GM12864 (cell line): ENCODE data around the gene MYL10.
A peak's percentile ranks its signal among the peaks of the same experiment; 100 is the strongest.

Experiments
- DNase-seq: peaks from one replicate; pipeline ENCODE4 v3.0.0-alpha.2; 2011; ENCODE audit warnings: low read depth
- H3K4me3 ChIP-seq: 2 replicates; pipeline ENCODE4 v1.5.1; 2011; ENCODE audit warnings: mild to moderate bottlenecking, low read depth, low read length, control low read depth
- CTCF ChIP-seq: IDR thresholded peaks from 2 replicates; pipeline ENCODE4 v1.5.1; 2011; ENCODE audit warnings: low read depth, mild to moderate bottlenecking, moderate library complexity, low read length, control low read depth, inconsistent platforms; ENCODE audit errors: missing control alignments

Gene MYL10

GRCh38 chr7:101673951-101674350 is 44.9 kb upstream of the MYL10 start:
- TF ChIP-seq CTCF: no peak
- no peak for DNase-seq
- no peak overlapping the region for H3K4me3 ChIP-seq

- no peak for DNase-seq
- no peak for TF ChIP-seq CTCF
- H3K4me3 ChIP-seq: no peak overlapping the region
Observed at GRCh38 chr7:101673315-101673714, 44.2 kb upstream of the MYL10 start.

- TF ChIP-seq CTCF: no peak
- no peak overlapping the region for H3K4me3 ChIP-seq
- no peak for DNase-seq
Observed at GRCh38 chr7:101671371-101672356, 42.6 kb upstream of the MYL10 start.

GRCh38 chr7:101669307-101669706 is 40.2 kb upstream of the MYL10 start:
- H3K4me3 ChIP-seq: no peak overlapping the region
- DNase-seq: no peak
- TF ChIP-seq CTCF: peak; percentile 40

GRCh38 chr7:101668726-101669125 is 39.6 kb upstream of the MYL10 start:
- DNase-seq: no peak
- H3K4me3 ChIP-seq: no peak overlapping the region
- no peak for TF ChIP-seq CTCF

- no peak overlapping the region for H3K4me3 ChIP-seq
- no peak for TF ChIP-seq CTCF
- DNase-seq: no peak
Observed at GRCh38 chr7:101667920-101668319, 38.8 kb upstream of the MYL10 start.

- TF ChIP-seq CTCF: no peak
- H3K4me3 ChIP-seq: no peak overlapping the region
- no peak for DNase-seq
Observed at GRCh38 chr7:101667399-101667798, 38.3 kb upstream of the MYL10 start.
